Tibial nerve (tissue), 4 donors: ENCODE data around the gene TANC1. TPM values are rescaled to one million over a fixed set of nuclear protein-coding genes. Genes with fewer than 3 reads are reported as not detected.

Experiments
- DNase-seq, 2 donors: peaks; one replicate each; pipeline ENCODE4 v3.0.0-alpha.2; 2019; ENCODE audit warnings: low spot score in 2 of 2
- H3K27ac ChIP-seq, 4 donors: fragments of 200-600 bp; sonication (generic) in 3 of 4; one replicate each; pipeline ENCODE4 v1.5.1; 2017 to 2019; ENCODE audit warnings: mild to moderate bottlenecking in 1 of 4
- H3K27me3 ChIP-seq, 2 donors: fragments of 200-600 bp; sonication (generic) in 1 of 2; one replicate each; pipeline versions ENCODE4 v1.5.1 to v1.6.0; 2017 to 2019
- H3K36me3 ChIP-seq, 3 donors: fragments of 200-600 bp; sonication (generic); one replicate each; pipeline ENCODE4 v1.5.1; 2018 to 2019
- H3K4me1 ChIP-seq, 4 donors: fragments of 200-600 bp; sonication (generic) in 3 of 4; one replicate each; pipeline ENCODE4 v1.5.1; 2017 to 2019
- H3K4me3 ChIP-seq, 4 donors: fragments of 200-600 bp; sonication (generic) in 3 of 4; one replicate each; pipeline ENCODE4 v1.5.1; 2017 to 2019; ENCODE audit warnings: mild to moderate bottlenecking in 1 of 4, moderate library complexity in 1 of 4
- H3K9me3 ChIP-seq, 4 donors: fragments of 200-600 bp; sonication (generic) in 3 of 4; one replicate each; pipeline ENCODE4 v1.5.1; 2017 to 2019
- EP300 ChIP-seq, 2 donors: sonication (generic); formaldehyde crosslinking; IDR thresholded peaks; one replicate each; pipeline ENCODE4 v1.6.1; 2017; ENCODE audit warnings: antibody characterized with exemption in 2 of 2, mild to moderate bottlenecking in 1 of 2
- POLR2A ChIP-seq, 2 donors: fragments of 450-650 bp; IDR thresholded peaks; one replicate each; pipeline ENCODE4 v1.6.1; 2017; ENCODE audit warnings: antibody characterized with exemption in 2 of 2, mild to moderate bottlenecking in 2 of 2, moderate library complexity in 2 of 2
- WGBS, 2 donors: methylation state at CpG; one replicate each; pipeline ENCODE4 v1.1.5; 2018; 5-methylcytosine and 5-hydroxymethylcytosine counted together
- total RNA-seq, 4 donors: library from RNA; depleted of rRNA; stranded (reverse); fragments of >200 nt; gene quantifications; one replicate each; pipeline ENCODE4 v1.1.0, GENCODE V29; 2016
- TF ChIP-seq, protein P1 (sequence below), 5 experiments: fragments of 200-600 bp in 3 of 5; fragments of 450-650 bp in 2 of 5; sonication (generic) in 3 of 5; IDR thresholded peaks; one replicate each; pipeline ENCODE4 v1.5.1; 2016 to 2019; ENCODE audit warnings: antibody characterized with exemption in 5 of 5, mild to moderate bottlenecking in 3 of 5, moderate library complexity in 2 of 5

The TANC1 gene
- total RNA-seq, 4 donors from 2014 or later, result 43.5 to 66.3 (median 57.6) TPM

DNA sequence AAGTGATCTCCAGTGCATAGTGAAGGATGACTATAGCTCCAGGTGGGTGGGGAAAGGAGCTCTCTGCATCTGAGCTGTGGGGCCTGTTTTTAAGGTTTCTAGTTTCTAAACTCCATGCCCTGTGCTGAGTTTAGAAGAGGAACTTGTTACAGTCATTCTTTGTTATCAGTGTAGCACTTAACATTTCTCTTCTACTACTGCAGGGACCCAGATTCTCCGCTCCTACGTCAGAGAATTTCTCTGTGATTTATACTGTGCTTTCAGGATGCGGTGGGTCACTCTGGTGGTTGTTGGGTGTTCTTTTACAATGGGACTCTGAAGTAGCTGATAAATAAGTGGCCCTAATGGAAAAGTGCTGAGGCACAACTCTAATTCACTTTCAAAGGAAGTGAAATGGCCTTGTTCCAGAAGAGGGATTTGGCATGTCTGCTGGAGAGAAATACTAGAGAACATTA is 196.0 kb downstream of the TANC1 start:
- Histone ChIP-seq H3K4me1 (peaks cover 0 to 12% (median 0%) of the 10 kb centered on the region in 4 donors), H3K36me3 (peaks cover 0 to 49% (median 0%) of the 10 kb centered on the region in 3 donors), H3K4me3 (no peak overlapping the region), H3K27ac (no peak overlapping the region), H3K27me3 (no peaks in the 10 kb centered on the region), H3K9me3 (no peaks in the 10 kb centered on the region)
- no peak for DNase-seq
- TF ChIP-seq, protein P1, sequence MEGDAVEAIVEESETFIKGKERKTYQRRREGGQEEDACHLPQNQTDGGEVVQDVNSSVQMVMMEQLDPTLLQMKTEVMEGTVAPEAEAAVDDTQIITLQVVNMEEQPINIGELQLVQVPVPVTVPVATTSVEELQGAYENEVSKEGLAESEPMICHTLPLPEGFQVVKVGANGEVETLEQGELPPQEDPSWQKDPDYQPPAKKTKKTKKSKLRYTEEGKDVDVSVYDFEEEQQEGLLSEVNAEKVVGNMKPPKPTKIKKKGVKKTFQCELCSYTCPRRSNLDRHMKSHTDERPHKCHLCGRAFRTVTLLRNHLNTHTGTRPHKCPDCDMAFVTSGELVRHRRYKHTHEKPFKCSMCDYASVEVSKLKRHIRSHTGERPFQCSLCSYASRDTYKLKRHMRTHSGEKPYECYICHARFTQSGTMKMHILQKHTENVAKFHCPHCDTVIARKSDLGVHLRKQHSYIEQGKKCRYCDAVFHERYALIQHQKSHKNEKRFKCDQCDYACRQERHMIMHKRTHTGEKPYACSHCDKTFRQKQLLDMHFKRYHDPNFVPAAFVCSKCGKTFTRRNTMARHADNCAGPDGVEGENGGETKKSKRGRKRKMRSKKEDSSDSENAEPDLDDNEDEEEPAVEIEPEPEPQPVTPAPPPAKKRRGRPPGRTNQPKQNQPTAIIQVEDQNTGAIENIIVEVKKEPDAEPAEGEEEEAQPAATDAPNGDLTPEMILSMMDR (IDR thresholded peaks at IDR 0.05), result no peak
- WGBS, 2 donors, result 50 to 68% methylated on average over 3 of the region's 3 CpGs

DNA sequence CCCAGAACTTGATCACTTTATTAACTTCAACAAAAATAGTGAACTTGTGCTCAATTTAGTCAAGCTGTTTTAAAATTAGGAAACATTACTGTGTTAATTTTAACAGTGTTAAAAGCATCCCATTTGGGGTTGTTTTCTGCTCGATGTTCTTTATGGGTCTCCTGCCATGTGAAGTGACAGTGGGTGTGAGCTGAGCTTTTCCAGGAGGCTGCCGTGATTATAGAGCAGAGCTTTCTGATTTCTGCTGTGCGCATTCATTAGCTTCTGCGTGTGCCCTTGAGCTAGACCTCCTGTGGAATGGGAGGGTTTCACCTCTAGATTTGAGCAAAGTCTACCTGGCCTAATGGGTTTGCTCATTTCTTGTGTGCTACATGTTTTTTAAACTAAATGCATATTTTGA is 196.6 kb downstream of the TANC1 start:
- no peaks in the 10 kb centered on the region for H3K9me3 ChIP-seq
- WGBS, 2 donors, result 82 to 86% methylated on average over 4 of the region's 4 CpGs
- TF ChIP-seq POLR2A (IDR thresholded peaks at IDR 0.05) (no peak), EP300 (IDR thresholded peaks at IDR 0.05) (no peak)
- TF ChIP-seq, protein P1 (IDR thresholded peaks at IDR 0.05), result no peak
- no peak for DNase-seq
- peaks cover 0 to 49% (median 0%) of the 10 kb centered on the region in 3 donors for H3K36me3 ChIP-seq
- H3K27me3 ChIP-seq, result no peaks in the 10 kb centered on the region
- peaks cover 0 to 16% (median 0%) of the 10 kb centered on the region in 4 donors for H3K4me1 ChIP-seq
- H3K4me3 ChIP-seq, result no peak overlapping the region
- no peak overlapping the region for H3K27ac ChIP-seq

DNA sequence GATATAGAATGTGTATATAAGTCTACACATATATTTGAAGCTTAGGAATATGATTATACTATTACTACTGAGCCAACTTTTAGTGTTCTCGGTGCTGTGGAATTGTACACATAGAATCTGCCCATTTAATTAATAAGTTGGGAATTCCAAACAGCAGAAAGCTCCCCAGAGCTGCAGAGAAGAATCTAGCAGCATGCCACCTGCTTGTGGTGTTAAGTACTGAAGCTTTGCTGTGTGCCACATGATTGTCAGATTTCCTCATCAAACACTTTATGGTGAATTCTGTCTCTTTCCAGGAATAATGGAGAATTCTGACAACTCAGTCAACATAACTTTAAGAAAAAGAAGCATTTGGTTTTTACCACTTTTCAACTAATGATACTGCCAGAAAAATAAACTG is 200.3 kb downstream of the TANC1 start:
- Histone ChIP-seq H3K27ac (no peak overlapping the region), H3K36me3 (peaks cover 0 to 61% (median 0%) of the 10 kb centered on the region in 3 donors), H3K4me3 (no peak overlapping the region), H3K4me1 (peaks cover 0 to 18% (median 0%) of the 10 kb centered on the region in 4 donors), H3K9me3 (no peaks in the 10 kb centered on the region), H3K27me3 (no peaks in the 10 kb centered on the region)
- 59 to 77% methylated on average over 1 of the region's 1 CpG for WGBS, 2 donors
- TF ChIP-seq EP300 (IDR thresholded peaks at IDR 0.05) (no peak), POLR2A (IDR thresholded peaks at IDR 0.05) (no peak)
- TF ChIP-seq, protein P1 (IDR thresholded peaks at IDR 0.05), result no peak
- DNase-seq, result no peak

DNA sequence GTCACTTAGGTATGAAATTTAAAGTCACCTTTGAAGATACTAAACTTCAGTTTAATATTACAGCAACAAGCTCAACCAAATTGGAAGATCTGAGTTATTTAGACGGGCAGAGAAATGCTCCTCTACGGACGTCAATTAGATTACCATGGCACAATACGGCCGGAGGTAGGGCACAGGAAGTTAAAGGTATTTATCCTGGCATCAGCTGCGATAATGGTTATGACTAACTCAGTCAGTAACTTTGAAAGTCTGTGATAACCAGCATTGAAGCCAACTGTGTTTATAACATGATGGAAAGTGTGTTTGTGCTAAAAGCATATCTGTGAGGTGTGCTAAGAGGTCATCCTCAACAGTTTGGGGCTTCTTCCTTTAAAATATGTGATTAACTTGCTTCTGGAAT is 200.7 kb downstream of the TANC1 start:
- Histone ChIP-seq H3K4me3 (no peak overlapping the region), H3K36me3 (peaks cover 0 to 63% (median 0%) of the 10 kb centered on the region in 3 donors), H3K27ac (no peak overlapping the region), H3K9me3 (no peaks in the 10 kb centered on the region), H3K4me1 (peaks cover 0 to 18% (median 0%) of the 10 kb centered on the region in 4 donors), H3K27me3 (no peaks in the 10 kb centered on the region)
- TF ChIP-seq EP300 (IDR thresholded peaks at IDR 0.05) (no peak), POLR2A (IDR thresholded peaks at IDR 0.05) (no peak)
- TF ChIP-seq, protein P1 (IDR thresholded peaks at IDR 0.05), result no peak
- 79 to 91% methylated on average over 6 of the region's 6 CpGs for WGBS, 2 donors
- DNase-seq, result no peak

DNA sequence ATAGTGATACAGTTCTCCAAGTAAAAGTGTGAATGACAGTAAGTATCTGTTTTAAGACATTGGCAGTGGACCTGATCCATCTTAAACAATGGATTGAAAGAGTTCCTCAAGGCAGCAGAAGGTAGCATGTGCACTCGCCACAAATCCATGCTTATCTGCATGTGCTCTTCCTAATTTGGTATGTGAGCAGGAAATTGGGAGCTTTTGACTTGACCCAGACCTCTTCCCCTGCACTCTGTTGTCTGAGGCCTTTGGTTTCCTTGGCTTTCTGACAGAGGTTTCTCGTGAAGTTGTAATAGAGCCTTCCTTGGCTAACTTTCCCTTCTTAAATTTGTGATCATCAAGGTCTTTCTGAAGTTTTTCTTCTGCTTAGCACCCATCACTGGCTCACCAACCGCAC is 204.0 kb downstream of the TANC1 start:
- Histone ChIP-seq H3K27me3 (no peaks in the 10 kb centered on the region), H3K4me1 (peaks cover 0 to 11% (median 0%) of the 10 kb centered on the region in 4 donors), H3K36me3 (peaks cover 0 to 61% (median 0%) of the 10 kb centered on the region in 3 donors), H3K9me3 (no peaks in the 10 kb centered on the region), H3K4me3 (no peak overlapping the region), H3K27ac (no peak overlapping the region)
- TF ChIP-seq, protein P1 (IDR thresholded peaks at IDR 0.05), result no peak
- TF ChIP-seq POLR2A (IDR thresholded peaks at IDR 0.05) (no peak), EP300 (IDR thresholded peaks at IDR 0.05) (no peak)
- no peak for DNase-seq
- 65 to 70% methylated on average over 3 of the region's 3 CpGs for WGBS, 2 donors
